Endothelial cell of umbilical vein (primary cell): ENCODE results near the gene DIABLO. TPM values are rescaled to one million over a fixed set of nuclear protein-coding genes. Genes with fewer than 3 reads are reported as not detected.

ENCODE experiments used
- BruUV-seq: library from RNA; stranded (reverse); fragments of 400-500 nt; replicated peaks from 2 replicates; lab custom pipeline; 2021; lab: Mats Ljungman, UMichigan
- CTCF ChIA-PET: fragments of 300-600, 350-600 bp; sonication (Branson Sonifier 250); formaldehyde crosslinking; loops from one replicate; lab custom pipeline; 2021; ENCODE audit warnings: antibody characterized with exemption, inconsistent platforms; lab: Charles Lee
- POLR2A ChIA-PET: fragments of 300-600, 350-600 bp; sonication (Branson Sonifier 250); formaldehyde crosslinking; loops from one replicate; lab custom pipeline; 2021; ENCODE audit warnings: antibody characterized with exemption, inconsistent platforms; lab: Charles Lee
- DNase-seq: peaks from one replicate; pipeline ENCODE4 v3.0.0-alpha.2; 2011; ENCODE audit warnings: low read depth, low spot score
- FAIRE-seq: peaks from 2 replicates; lab custom pipeline; 2011; peaks lifted over from hg19 to GRCh38; lab: Jason Lieb, UNC
- H2AFZ ChIP-seq: 2 replicates; pipeline ENCODE4 v1.6.0; 2012; ENCODE audit warnings: low read depth, low read length, control low read depth, inconsistent platforms
- H3K27ac ChIP-seq: 2 replicates; pipeline ENCODE4 v1.5.1; 2011; ENCODE audit warnings: low read depth, mild to moderate bottlenecking, control low read depth, low read length, moderate library complexity; ENCODE audit not compliant: insufficient read depth
- H3K27me3 ChIP-seq, 2 experiments: 2 replicates each; pipeline versions ENCODE4 v1.6.0 to v1.6.1; 2011; ENCODE audit warnings: low read length in 2 of 2, mixed read lengths in 1 of 2; ENCODE audit not compliant: control insufficient read depth in 2 of 2, insufficient read depth in 2 of 2
- H3K36me3 ChIP-seq, 2 experiments: 2 replicates in 1 of 2; 3 replicates in 1 of 2; pipeline ENCODE4 v1.5.1; 2011; ENCODE audit warnings: low read length in 2 of 2, mild to moderate bottlenecking in 1 of 2, moderate library complexity in 1 of 2; ENCODE audit not compliant: control insufficient read depth in 2 of 2, insufficient read depth in 2 of 2; ENCODE audit errors: extremely low read depth in 1 of 2
- H3K4me1 ChIP-seq: 3 replicates; pipeline ENCODE4 v1.5.1; 2011; ENCODE audit warnings: mild to moderate bottlenecking, low read length; ENCODE audit not compliant: control insufficient read depth, insufficient read depth; ENCODE audit errors: extremely low read depth
- H3K4me2 ChIP-seq: 2 replicates; pipeline ENCODE4 v1.6.1; 2011; ENCODE audit warnings: low read length, control low read depth, mixed read lengths; ENCODE audit not compliant: insufficient read depth
- H3K4me3 ChIP-seq, 3 experiments: fragments of 200-600 bp in 1 of 3; sonication (generic), shearing (Covaris generic) in 1 of 3; replicated peaks in 1 of 3; 2 replicates each; pipeline ENCODE4 v1.5.1; 2011 to 2016; ENCODE audit warnings: control low read depth in 3 of 3, low read length in 3 of 3, mild to moderate bottlenecking in 2 of 3, inconsistent platforms in 1 of 3, low read depth in 1 of 3, moderate library complexity in 1 of 3; ENCODE audit not compliant: insufficient read depth in 1 of 3
- H3K79me2 ChIP-seq: 2 replicates; pipeline ENCODE4 v1.6.0; 2012; ENCODE audit warnings: low read length, inconsistent platforms; ENCODE audit not compliant: control insufficient read depth, insufficient read depth
- H3K9ac ChIP-seq: replicated peaks from 2 replicates; pipeline ENCODE3; 2011; ENCODE audit warnings: low read length, control low read depth; ENCODE audit not compliant: insufficient read depth; ENCODE audit errors: extremely low read depth
- H3K9me1 ChIP-seq: replicated peaks from 3 replicates; pipeline ENCODE4 v1.6.0; 2011; ENCODE audit warnings: mild to moderate bottlenecking, low read length; ENCODE audit not compliant: control insufficient read depth, insufficient read depth; ENCODE audit errors: extremely low read depth
- H3K9me3 ChIP-seq: replicated peaks from 2 replicates; pipeline ENCODE4 v1.5.1; 2012; ENCODE audit warnings: low read length, inconsistent platforms; ENCODE audit not compliant: control insufficient read depth, insufficient read depth
- H4K20me1 ChIP-seq: replicated peaks from 2 replicates; pipeline ENCODE3; 2011; ENCODE audit warnings: mild to moderate bottlenecking, low read length; ENCODE audit not compliant: control insufficient read depth, insufficient read depth; ENCODE audit errors: extremely low read depth
- EZH2 ChIP-seq: IDR thresholded peaks from 2 replicates; pipeline ENCODE4 v1.6.1; 2012; ENCODE audit warnings: borderline replicate concordance, low read depth, mild to moderate bottlenecking, moderate library complexity, low read length, inconsistent platforms; ENCODE audit not compliant: severe bottlenecking
- FOS ChIP-seq: IDR thresholded peaks from 2 replicates; pipeline ENCODE4 v1.6.1; 2011; ENCODE audit warnings: mild to moderate bottlenecking, low read length, moderate library complexity, borderline replicate concordance; ENCODE audit not compliant: insufficient read depth
- GATA2 ChIP-seq: IDR thresholded peaks from 2 replicates; pipeline ENCODE4 v1.7.0; 2011; ENCODE audit warnings: low read depth, mild to moderate bottlenecking, moderate library complexity, mixed read lengths, low read length; ENCODE audit not compliant: insufficient read length, insufficient read depth
- JUN ChIP-seq: IDR thresholded peaks from 2 replicates; pipeline ENCODE4 v1.6.1; 2011; ENCODE audit warnings: borderline replicate concordance, low read depth; ENCODE audit not compliant: insufficient read length, insufficient read depth
- MYC ChIP-seq: IDR thresholded peaks from one replicate; pipeline ENCODE4 v1.6.1; 2011; ENCODE audit warnings: mild to moderate bottlenecking, low read depth, low read length
- POLR2A ChIP-seq: IDR thresholded peaks from 2 replicates; pipeline ENCODE4 v1.6.1; 2012; ENCODE audit warnings: low read depth, mild to moderate bottlenecking, control low read depth, low read length
- POLR2AphosphoS5 ChIP-seq: IDR thresholded peaks from 2 replicates; pipeline ENCODE4 v1.6.1; 2012; ENCODE audit warnings: low read depth, mild to moderate bottlenecking, control low read depth, low read length, moderate library complexity; ENCODE audit not compliant: insufficient read depth
- dilution Hi-C: fragments of 300-500 bp; cut with MboI; formaldehyde crosslinking; loops from one replicate; pipeline ENCODE4 v1.15.0; 2019; ENCODE audit warnings: low sequenced_read_pairs; ENCODE audit not compliant: extremely low pct_ligation_motif_present
- intact Hi-C: fragments of 100-400 bp; cut with micrococcal nuclease; formaldehyde crosslinking; loops from one replicate; pipeline ENCODE4 v1.10.0; 2022
- polyA plus RNA-seq, 4 experiments: library from polyadenylated mRNA; depleted of rRNA in 3 of 4; stranded (reverse) in 3 of 4; unstranded in 1 of 4; fragments of >200 nt; gene quantifications; 2 replicates each; pipeline versions ENCODE4 v1.2.1 to v1.2.3, GENCODE V29; 2011 to 2012; ENCODE audit warnings: missing spikeins in 1 of 4
- total RNA-seq: library from RNA; stranded (reverse); gene quantifications from 2 replicates; pipeline ENCODE4 v1.2.3, GENCODE V29; 2021
- TF ChIP-seq, protein P1 (sequence below): IDR thresholded peaks from 2 replicates; pipeline ENCODE4 v1.6.1; 2011; ENCODE audit not compliant: insufficient read depth, insufficient read length
- TF ChIP-seq, protein P2 (sequence below), 2 donors: IDR thresholded peaks; 1 replicate in 1 of 2; 2 replicates in 1 of 2; pipeline ENCODE4 v1.5.1; 2011; ENCODE audit warnings: low read length in 2 of 2, mild to moderate bottlenecking in 2 of 2, moderate library complexity in 2 of 2, control low read depth in 1 of 2, inconsistent platforms in 1 of 2, low read depth in 1 of 2; ENCODE audit not compliant: insufficient read depth in 1 of 2; ENCODE audit errors: extremely low read depth in 1 of 2

DIABLO gene
- total and polyA plus RNA-seq, 2 donors (not counting 3 experiments of a cell fraction or from before 2014, with no cell fraction given): 49.9 to 55.4 TPM

DNA sequence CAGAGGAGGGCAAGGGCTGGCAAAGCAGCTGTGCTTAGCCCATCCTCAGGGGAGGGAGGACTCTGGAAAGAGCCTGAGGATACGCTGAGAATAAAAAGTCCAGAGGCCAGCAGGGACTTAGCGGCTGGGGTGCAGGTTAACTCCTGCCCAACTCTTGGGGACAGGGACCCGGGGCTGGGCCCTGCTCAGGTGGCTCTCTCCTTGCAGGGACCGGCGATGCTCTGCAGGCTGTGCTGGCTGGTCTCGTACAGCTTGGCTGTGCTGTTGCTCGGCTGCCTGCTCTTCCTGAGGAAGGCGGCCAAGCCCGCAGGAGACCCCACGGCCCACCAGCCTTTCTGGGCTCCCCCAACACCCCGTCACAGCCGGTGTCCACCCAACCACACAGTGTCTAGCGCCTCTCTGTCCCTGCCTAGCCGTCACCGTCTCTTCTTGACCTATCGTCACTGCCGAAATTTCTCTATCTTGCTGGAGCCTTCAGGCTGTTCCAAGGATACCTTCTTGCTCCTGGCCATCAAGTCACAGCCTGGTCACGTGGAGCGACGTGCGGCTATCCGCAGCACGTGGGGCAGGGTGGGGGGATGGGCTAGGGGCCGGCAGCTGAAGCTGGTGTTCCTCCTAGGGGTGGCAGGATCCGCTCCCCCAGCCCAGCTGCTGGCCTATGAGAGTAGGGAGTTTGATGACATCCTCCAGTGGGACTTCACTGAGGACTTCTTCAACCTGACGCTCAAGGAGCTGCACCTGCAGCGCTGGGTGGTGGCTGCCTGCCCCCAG is 19.6 kb downstream of the DIABLO start:
- Histone ChIP-seq H3K4me2 (no peak overlapping the region), H3K27ac (no peak overlapping the region), H3K9ac (no peak overlapping the region), H3K9me1 (no peaks in the 10 kb centered on the region), H2AFZ (no peak overlapping the region), H3K27me3 (peaks cover 9 to 18% of the 10 kb centered on the region in 2 experiments), H3K4me1 (peaks cover 8% of the 10 kb centered on the region), H3K9me3 (no peaks in the 10 kb centered on the region), H3K36me3 (peaks cover 11 to 12% of the 10 kb centered on the region in 2 experiments), H3K4me3 (no peak overlapping the region), H3K79me2 (no peaks in the 10 kb centered on the region), H4K20me1 (no peaks in the 10 kb centered on the region)
- POLR2A ChIA-PET: no interaction called here
- intact Hi-C loops (no loop called here), dilution Hi-C loops (no loop called here)
- CTCF ChIA-PET: interaction anchor here (0.6 to 1.7 kb wide), 4 partner anchors 16 to 117 kb away, joined by 3 to 5 read pairs (median 3); partner anchors contain the start of gene LRRC43
- DNase-seq: no peak
- FAIRE-seq: no peak
- TF ChIP-seq, protein P1, sequence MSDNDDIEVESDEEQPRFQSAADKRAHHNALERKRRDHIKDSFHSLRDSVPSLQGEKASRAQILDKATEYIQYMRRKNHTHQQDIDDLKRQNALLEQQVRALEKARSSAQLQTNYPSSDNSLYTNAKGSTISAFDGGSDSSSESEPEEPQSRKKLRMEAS: no peak
- TF ChIP-seq POLR2AphosphoS5: no peak
- no peak for TF ChIP-seq EZH2
- TF ChIP-seq GATA2: no peak
- no peak for TF ChIP-seq JUN
- TF ChIP-seq POLR2A: no peak
- TF ChIP-seq MYC: no peak
- TF ChIP-seq FOS: no peak
- TF ChIP-seq, protein P2, sequence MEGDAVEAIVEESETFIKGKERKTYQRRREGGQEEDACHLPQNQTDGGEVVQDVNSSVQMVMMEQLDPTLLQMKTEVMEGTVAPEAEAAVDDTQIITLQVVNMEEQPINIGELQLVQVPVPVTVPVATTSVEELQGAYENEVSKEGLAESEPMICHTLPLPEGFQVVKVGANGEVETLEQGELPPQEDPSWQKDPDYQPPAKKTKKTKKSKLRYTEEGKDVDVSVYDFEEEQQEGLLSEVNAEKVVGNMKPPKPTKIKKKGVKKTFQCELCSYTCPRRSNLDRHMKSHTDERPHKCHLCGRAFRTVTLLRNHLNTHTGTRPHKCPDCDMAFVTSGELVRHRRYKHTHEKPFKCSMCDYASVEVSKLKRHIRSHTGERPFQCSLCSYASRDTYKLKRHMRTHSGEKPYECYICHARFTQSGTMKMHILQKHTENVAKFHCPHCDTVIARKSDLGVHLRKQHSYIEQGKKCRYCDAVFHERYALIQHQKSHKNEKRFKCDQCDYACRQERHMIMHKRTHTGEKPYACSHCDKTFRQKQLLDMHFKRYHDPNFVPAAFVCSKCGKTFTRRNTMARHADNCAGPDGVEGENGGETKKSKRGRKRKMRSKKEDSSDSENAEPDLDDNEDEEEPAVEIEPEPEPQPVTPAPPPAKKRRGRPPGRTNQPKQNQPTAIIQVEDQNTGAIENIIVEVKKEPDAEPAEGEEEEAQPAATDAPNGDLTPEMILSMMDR (IDR thresholded peaks at IDR 0.05; ENCODE audit: extremely low read depth in 1 of 2, insufficient read depth in 1 of 2, low read depth in 1 of 2, low read length in 2 of 2): no peak
- no TSS peak for BruUV-seq
